Measurements from ENCODE around the gene SPATA3. TPM values are rescaled to one million over a fixed set of nuclear protein-coding genes. Genes with fewer than 3 reads are reported as not detected.

SPATA3 gene
- total RNA-seq, 2 experiments from 2014 or later, result not detected

DNA sequence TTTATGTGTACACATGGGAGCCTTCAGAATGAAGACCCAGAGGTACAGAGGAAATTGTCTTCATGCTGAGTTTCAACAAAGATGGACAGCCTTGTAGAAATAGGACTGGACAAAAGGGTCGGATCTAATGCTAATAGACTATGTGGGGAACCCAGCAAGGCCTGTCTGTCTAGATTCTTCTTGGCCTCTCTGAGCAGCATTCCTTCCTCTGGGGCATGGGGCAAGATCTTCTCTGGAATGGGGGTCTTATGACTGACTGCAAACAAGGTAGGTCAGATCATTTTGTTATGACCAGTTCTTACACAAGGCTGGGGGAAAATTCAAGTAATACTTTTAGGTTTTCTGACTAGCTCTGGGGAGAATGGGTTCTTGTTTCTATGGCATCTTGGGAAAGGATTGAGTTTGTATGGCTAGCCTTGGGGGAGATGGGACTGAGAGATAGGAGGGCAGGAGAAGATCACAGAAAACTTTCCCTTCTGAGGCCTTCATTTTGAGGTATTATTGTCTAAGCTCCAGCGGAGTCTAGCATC is 14.3 kb downstream of the SPATA3 start:
- H3K4me1 ChIP-seq (ENCODE audit: insufficient read depth, low read length), result no peaks in the 10 kb centered on the region
- Mint-ChIP-seq H3K4me3 (no peak overlapping the region), H3K36me3 (ENCODE audit: low read depth) (no peaks in the 10 kb centered on the region), H3K4me1 (ENCODE audit: low read depth) (no peaks in the 10 kb centered on the region), H3K9me3 (peaks cover 3% of the 10 kb centered on the region), H3K27ac (no peak overlapping the region), H3K27me3 (peaks cover 10% of the 10 kb centered on the region)
- POLR2A ChIA-PET, result no interaction called here
- H3K27ac ChIP-seq (ENCODE audit: low read depth in 1 of 2, low read length in 2 of 2), result no peak overlapping the region
- H3K27me3 ChIP-seq (ENCODE audit: control insufficient read depth in 1 of 2, insufficient read depth in 2 of 2, low read length in 2 of 2), result peaks cover 0 to 6% of the 10 kb centered on the region in 2 experiments
- no peak for DNase-seq
- intact Hi-C loops (cut with DNase I, micrococcal nuclease), result no loop called here
- CTCF ChIA-PET, result no interaction called here
- no peak for ATAC-seq (ENCODE audit: poor library complexity)
- H3K9me3 ChIP-seq (ENCODE audit: control insufficient read depth in 1 of 2, insufficient read depth in 1 of 2, low read length in 2 of 2), result no peaks in the 10 kb centered on the region
- TF ChIP-seq, protein P1, sequence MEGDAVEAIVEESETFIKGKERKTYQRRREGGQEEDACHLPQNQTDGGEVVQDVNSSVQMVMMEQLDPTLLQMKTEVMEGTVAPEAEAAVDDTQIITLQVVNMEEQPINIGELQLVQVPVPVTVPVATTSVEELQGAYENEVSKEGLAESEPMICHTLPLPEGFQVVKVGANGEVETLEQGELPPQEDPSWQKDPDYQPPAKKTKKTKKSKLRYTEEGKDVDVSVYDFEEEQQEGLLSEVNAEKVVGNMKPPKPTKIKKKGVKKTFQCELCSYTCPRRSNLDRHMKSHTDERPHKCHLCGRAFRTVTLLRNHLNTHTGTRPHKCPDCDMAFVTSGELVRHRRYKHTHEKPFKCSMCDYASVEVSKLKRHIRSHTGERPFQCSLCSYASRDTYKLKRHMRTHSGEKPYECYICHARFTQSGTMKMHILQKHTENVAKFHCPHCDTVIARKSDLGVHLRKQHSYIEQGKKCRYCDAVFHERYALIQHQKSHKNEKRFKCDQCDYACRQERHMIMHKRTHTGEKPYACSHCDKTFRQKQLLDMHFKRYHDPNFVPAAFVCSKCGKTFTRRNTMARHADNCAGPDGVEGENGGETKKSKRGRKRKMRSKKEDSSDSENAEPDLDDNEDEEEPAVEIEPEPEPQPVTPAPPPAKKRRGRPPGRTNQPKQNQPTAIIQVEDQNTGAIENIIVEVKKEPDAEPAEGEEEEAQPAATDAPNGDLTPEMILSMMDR (IDR thresholded peaks at IDR 0.05), result no peak
- H3K4me3 ChIP-seq (ENCODE audit: low read length), result no peak overlapping the region
- H3K36me3 ChIP-seq (ENCODE audit: insufficient read depth, low read length), result no peaks in the 10 kb centered on the region

- TF ChIP-seq, protein P1 (IDR thresholded peaks at IDR 0.05), result no peak
- no peak overlapping the region for H3K27ac Mint-ChIP-seq
- Histone ChIP-seq H3K4me3 (ENCODE audit: low read length) (no peak overlapping the region), H3K27me3 (ENCODE audit: control insufficient read depth in 1 of 2, insufficient read depth in 2 of 2, low read length in 2 of 2) (peaks cover 0 to 10% of the 10 kb centered on the region in 2 experiments), H3K36me3 (ENCODE audit: insufficient read depth, low read length) (no peaks in the 10 kb centered on the region), H3K9me3 (ENCODE audit: control insufficient read depth in 1 of 2, insufficient read depth in 1 of 2, low read length in 2 of 2) (no peaks in the 10 kb centered on the region), H3K4me1 (ENCODE audit: insufficient read depth, low read length) (no peaks in the 10 kb centered on the region), H3K27ac (ENCODE audit: low read depth in 1 of 2, low read length in 2 of 2) (no peak overlapping the region)
- no peak for DNase-seq
- ChIA-PET POLR2A (no interaction called here), CTCF (no interaction called here)
- no peak overlapping the region for H3K4me3 Mint-ChIP-seq
- H3K9me3 Mint-ChIP-seq, result no peaks in the 10 kb centered on the region
- H3K36me3 Mint-ChIP-seq (ENCODE audit: low read depth), result no peaks in the 10 kb centered on the region
- peaks cover 10% of the 10 kb centered on the region for H3K27me3 Mint-ChIP-seq
- no peaks in the 10 kb centered on the region for H3K4me1 Mint-ChIP-seq (ENCODE audit: low read depth)
- intact Hi-C loops (cut with DNase I, micrococcal nuclease), result no loop called here
- ATAC-seq (ENCODE audit: poor library complexity), result no peak
These were observed 15.6 kb downstream of the SPATA3 start for GRCh38 chr2:231011526-231011925.

DNA sequence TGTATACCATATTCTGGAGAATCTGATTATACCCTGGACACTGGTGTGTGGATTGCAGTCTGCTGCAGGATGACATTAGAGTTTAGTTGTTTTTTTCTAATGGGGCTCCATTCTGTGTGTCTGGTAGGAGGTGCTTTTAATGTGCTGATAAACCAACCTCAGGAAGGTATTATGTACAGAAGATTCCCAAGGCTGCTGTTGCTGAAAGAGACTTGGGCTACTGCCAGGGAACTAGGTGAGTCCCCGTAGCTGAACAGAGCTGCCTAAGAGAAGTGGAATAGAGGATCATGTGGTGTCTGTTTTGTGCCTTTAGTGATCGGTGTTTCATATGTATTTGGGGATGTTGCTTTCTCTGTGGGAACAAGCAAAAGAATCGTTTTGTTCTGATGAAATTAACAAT is 16.5 kb downstream of the SPATA3 start:
- H3K36me3 ChIP-seq (ENCODE audit: insufficient read depth, low read length), result no peaks in the 10 kb centered on the region
- no peak overlapping the region for H3K27ac Mint-ChIP-seq
- ChIA-PET CTCF (no interaction called here), POLR2A (no interaction called here)
- H3K27ac ChIP-seq (ENCODE audit: low read depth in 1 of 2, low read length in 2 of 2), result no peak overlapping the region
- H3K4me1 ChIP-seq (ENCODE audit: insufficient read depth, low read length), result no peaks in the 10 kb centered on the region
- H3K9me3 ChIP-seq (ENCODE audit: control insufficient read depth in 1 of 2, insufficient read depth in 1 of 2, low read length in 2 of 2), result no peaks in the 10 kb centered on the region
- H3K27me3 Mint-ChIP-seq, result peaks cover 20% of the 10 kb centered on the region
- no peaks in the 10 kb centered on the region for H3K9me3 Mint-ChIP-seq
- intact Hi-C loops (cut with DNase I, micrococcal nuclease), result no loop called here
- no peak for DNase-seq
- ATAC-seq (ENCODE audit: poor library complexity), result no peak
- no peak overlapping the region for H3K4me3 ChIP-seq (ENCODE audit: low read length)
- no peaks in the 10 kb centered on the region for H3K36me3 Mint-ChIP-seq (ENCODE audit: low read depth)
- TF ChIP-seq, protein P1 (IDR thresholded peaks at IDR 0.05), result no peak
- no peaks in the 10 kb centered on the region for H3K4me1 Mint-ChIP-seq (ENCODE audit: low read depth)
- H3K4me3 Mint-ChIP-seq, result no peak overlapping the region
- H3K27me3 ChIP-seq (ENCODE audit: control insufficient read depth in 1 of 2, insufficient read depth in 2 of 2, low read length in 2 of 2), result peaks cover 0 to 10% of the 10 kb centered on the region in 2 experiments
